HCT116 (cell line): Measurements from ENCODE around the gene TEX48. TPM values are rescaled to one million over a fixed set of nuclear protein-coding genes. Genes with fewer than 3 reads are reported as not detected.

Experiments used
- ATAC-seq: fragments of 200-7000 bp; cut with Tn5 transposase; 2 replicates; pipeline ENCODE4 v1.9.1; 2020; ENCODE audit warnings: mild to moderate bottlenecking, moderate library complexity
- BruUV-seq: library from RNA; stranded (reverse); fragments of 400-500 nt; replicated peaks from 2 replicates; lab custom pipeline; 2021; lab: Mats Ljungman, UMichigan
- CTCF ChIA-PET: fragments of 300-600 bp; sonication (Branson Sonifier 250); formaldehyde crosslinking; loops from one replicate; lab custom pipeline; 2021; ENCODE audit warnings: antibody characterized with exemption; lab: Charles Lee
- POLR2A ChIA-PET: fragments of 300-600, 350-600 bp; sonication (Branson Sonifier 250); formaldehyde crosslinking; loops from one replicate; lab custom pipeline; 2021; ENCODE audit warnings: antibody characterized with exemption; lab: Charles Lee
- RAD21 ChIA-PET, 2 experiments: fragments of 300-600 bp; sonication (Branson Sonifier 250); formaldehyde crosslinking; loops; one replicate each; lab custom pipeline; 2023; ENCODE audit warnings: low total read pairs in 2 of 2; ENCODE audit not compliant: uncharacterized antibody in 2 of 2, unreplicated experiment in 2 of 2, low non-redundant PET in 1 of 2; lab: Charles Lee
- DNase-seq: peaks from one replicate; pipeline ENCODE4 v3.0.0-alpha.2; 2010; ENCODE audit warnings: low read depth, low spot score
- H2AFZ ChIP-seq: fragments of 200-600 bp; shearing (Covaris generic), sonication (generic); 2 replicates; pipeline ENCODE4 v1.6.1; 2017; ENCODE audit warnings: low read depth, mixed run types, mixed read lengths, antibody characterized with exemption, low read length; ENCODE audit not compliant: poor library complexity, severe bottlenecking
- H3K27ac ChIP-seq: 2 replicates; pipeline ENCODE4 v1.5.1; 2012; ENCODE audit warnings: low read depth, low read length
- H3K27me3 ChIP-seq: fragments of 200-600 bp; sonication (generic); 2 replicates; pipeline ENCODE4 v1.6.1; 2016; ENCODE audit warnings: mixed run types, low read length, mixed read lengths; ENCODE audit not compliant: insufficient read depth
- H3K36me3 ChIP-seq, 2 experiments: fragments of 200-500 bp in 1 of 2; fragments of 200-600 bp in 1 of 2; sonication (Bioruptor generic) in 1 of 2; sonication (generic) in 1 of 2; 2 replicates each; pipeline versions ENCODE4 v1.5.1 to v1.6.1; 2014 to 2016; ENCODE audit warnings: low read length in 2 of 2, inconsistent platforms in 1 of 2, mixed read lengths in 1 of 2, mixed run types in 1 of 2; ENCODE audit not compliant: insufficient read depth in 2 of 2, control insufficient read depth in 1 of 2
- H3K4me1 ChIP-seq, 2 experiments: fragments of 200-600 bp in 1 of 2; sonication (generic) in 1 of 2; 2 replicates each; pipeline versions ENCODE4 v1.5.1 to v1.6.1; 2012 to 2017; ENCODE audit warnings: low read length in 2 of 2, inconsistent platforms in 1 of 2, mild to moderate bottlenecking in 1 of 2, mixed read lengths in 1 of 2, mixed run types in 1 of 2, moderate library complexity in 1 of 2; ENCODE audit not compliant: insufficient read depth in 2 of 2, control insufficient read depth in 1 of 2
- H3K4me2 ChIP-seq: fragments of 200-600 bp; sonication (generic); 2 replicates; pipeline ENCODE4 v1.6.1; 2017; ENCODE audit warnings: mixed run types, low read length, mixed read lengths
- H3K4me3 ChIP-seq, 2 experiments: fragments of 200-600 bp in 1 of 2; sonication (generic) in 1 of 2; replicated peaks in 1 of 2; 2 replicates each; pipeline ENCODE4 v1.5.1; 2011 to 2016; ENCODE audit warnings: low read length in 2 of 2, control low read depth in 1 of 2, low read depth in 1 of 2, mild to moderate bottlenecking in 1 of 2, mixed read lengths in 1 of 2, mixed run types in 1 of 2
- H3K79me2 ChIP-seq: fragments of 200-600 bp; sonication (generic); 2 replicates; pipeline ENCODE4 v1.6.1; 2017; ENCODE audit warnings: mild to moderate bottlenecking, mixed run types, low read length, moderate library complexity, mixed read lengths; ENCODE audit not compliant: insufficient read depth
- H3K9ac ChIP-seq: fragments of 200-600 bp; sonication (generic); 2 replicates; pipeline ENCODE4 v1.6.1; 2016; ENCODE audit warnings: low read length, mixed read lengths
- H3K9me2 ChIP-seq: fragments of 200-600 bp; sonication (generic), shearing (Covaris generic); 2 replicates; pipeline ENCODE4 v1.6.1; 2017; ENCODE audit warnings: mixed run types, mild to moderate bottlenecking, moderate library complexity; ENCODE audit not compliant: insufficient read depth
- H3K9me3 ChIP-seq, 2 experiments: fragments of 200-500 bp in 1 of 2; fragments of 200-600 bp in 1 of 2; sonication (Bioruptor generic) in 1 of 2; sonication (generic) in 1 of 2; 2 replicates each; pipeline ENCODE4 v1.6.1; 2014 to 2017; ENCODE audit warnings: low read length in 2 of 2, mixed read lengths in 2 of 2, inconsistent platforms in 1 of 2, low read depth in 1 of 2, mild to moderate bottlenecking in 1 of 2, mixed run types in 1 of 2, moderate library complexity in 1 of 2; ENCODE audit not compliant: control insufficient read depth in 1 of 2, insufficient read depth in 1 of 2
- H4K20me1 ChIP-seq: fragments of 200-600 bp; sonication (generic), shearing (Covaris generic); 2 replicates; pipeline ENCODE4 v1.6.1; 2017; ENCODE audit warnings: mixed run types, mild to moderate bottlenecking, moderate library complexity; ENCODE audit not compliant: insufficient read depth
- EZH2 ChIP-seq: fragments of 200-600 bp; sonication (generic); IDR thresholded peaks from 2 replicates; pipeline ENCODE4 v1.6.1; 2017; ENCODE audit warnings: antibody characterized with exemption, mixed run types
- FOSL1 ChIP-seq: IDR thresholded peaks from 2 replicates; pipeline ENCODE4 v1.6.1; 2012; ENCODE audit warnings: low read depth
- JUND ChIP-seq: IDR thresholded peaks from 2 replicates; pipeline ENCODE4 v1.6.1; 2012
- POLR2A ChIP-seq: IDR thresholded peaks from 2 replicates; pipeline ENCODE4 v1.7.0; 2011; ENCODE audit warnings: borderline replicate concordance; ENCODE audit not compliant: insufficient read depth, insufficient read length; ENCODE audit errors: extremely low read depth
- SIN3A ChIP-seq: IDR thresholded peaks from 2 replicates; pipeline ENCODE4 v1.6.1; 2012; ENCODE audit warnings: low read depth
- SP1 ChIP-seq: IDR thresholded peaks from 2 replicates; pipeline ENCODE4 v1.6.1; 2012; ENCODE audit warnings: low read depth
- SRF ChIP-seq: IDR thresholded peaks from 2 replicates; pipeline ENCODE4 v1.6.1; 2012; ENCODE audit warnings: low read depth
- TCF7L2 ChIP-seq: IDR thresholded peaks from 2 replicates; pipeline ENCODE4 v1.7.0; 2011; ENCODE audit warnings: borderline replicate concordance, inconsistent platforms; ENCODE audit not compliant: insufficient read depth, insufficient read length; ENCODE audit errors: extremely low read depth
- YY1 ChIP-seq: IDR thresholded peaks from 2 replicates; pipeline ENCODE4 v1.6.1; 2011; ENCODE audit warnings: low read length, low read depth, moderate library complexity, mild to moderate bottlenecking; ENCODE audit not compliant: insufficient replicate concordance; ENCODE audit errors: extremely low read depth
- ZFX ChIP-seq: fragments of 450-650 bp; IDR thresholded peaks from 2 replicates; pipeline ENCODE4 v1.6.1; 2017
- intact Hi-C: fragments of 100-400 bp; cut with micrococcal nuclease; formaldehyde crosslinking; loops from 2 replicates; pipeline ENCODE4 v1.10.0; 2022
- total RNA-seq: library from RNA; stranded (reverse); gene quantifications from one replicate; pipeline ENCODE4 v1.2.1, GENCODE V29; 2021; ENCODE audit not compliant: unreplicated experiment
- TF ChIP-seq, protein P1 (sequence below): IDR thresholded peaks from 2 replicates; pipeline ENCODE4 v1.6.1; 2012; ENCODE audit warnings: low read depth
- TF ChIP-seq, protein P2 (sequence below): IDR thresholded peaks from 2 replicates; pipeline ENCODE4 v1.6.1; 2012

Gene TEX48
- total RNA-seq, 1 experiment from 2014 or later: not detected

DNA sequence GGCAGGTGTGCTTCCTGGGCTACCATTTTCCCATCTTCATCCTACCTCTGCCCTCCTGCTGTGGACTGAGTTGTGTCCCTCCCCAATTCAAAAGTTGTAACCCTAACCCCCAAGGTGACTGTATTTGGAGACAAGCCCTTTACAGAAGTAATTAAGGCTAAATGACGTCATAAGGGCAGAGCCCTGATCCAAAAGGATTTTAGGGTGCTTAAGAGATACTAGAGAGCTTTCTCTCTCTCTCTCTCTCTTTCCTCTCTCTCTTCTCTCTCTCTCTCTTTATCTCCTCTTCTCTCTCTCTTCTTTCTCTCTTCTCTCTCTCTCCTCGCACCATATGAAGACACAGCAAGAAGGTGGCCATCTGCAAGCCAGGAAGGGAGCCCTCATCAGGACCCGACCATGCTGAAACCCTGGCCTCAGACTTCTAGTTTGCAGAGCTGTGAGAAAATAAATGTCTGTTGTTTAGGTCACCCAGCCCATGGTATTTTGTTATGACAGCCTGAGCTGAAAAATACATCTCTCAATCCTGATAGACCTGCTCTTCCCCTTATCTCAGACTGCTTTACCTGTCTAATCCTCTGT, 36.0 kb upstream of the TEX48 start:
- CTCF ChIA-PET: no interaction called here
- Histone ChIP-seq H3K9me3 (no peaks in the 10 kb centered on the region), H3K27ac (no peak overlapping the region), H3K9ac (no peak overlapping the region), H3K79me2 (no peaks in the 10 kb centered on the region), H3K4me2 (peak overlapping the region; percentile 56), H3K4me3 (no peak overlapping the region), H3K4me1 (peaks cover 17 to 29% of the 10 kb centered on the region in 2 experiments), H3K36me3 (no peaks in the 10 kb centered on the region), H3K27me3 (peaks cover 30% of the 10 kb centered on the region; the same call in 1 of the 2 replicates), H2AFZ (no peak overlapping the region), H4K20me1 (no peaks in the 10 kb centered on the region), H3K9me2 (no peaks in the 10 kb centered on the region)
- TF ChIP-seq, protein P1, sequence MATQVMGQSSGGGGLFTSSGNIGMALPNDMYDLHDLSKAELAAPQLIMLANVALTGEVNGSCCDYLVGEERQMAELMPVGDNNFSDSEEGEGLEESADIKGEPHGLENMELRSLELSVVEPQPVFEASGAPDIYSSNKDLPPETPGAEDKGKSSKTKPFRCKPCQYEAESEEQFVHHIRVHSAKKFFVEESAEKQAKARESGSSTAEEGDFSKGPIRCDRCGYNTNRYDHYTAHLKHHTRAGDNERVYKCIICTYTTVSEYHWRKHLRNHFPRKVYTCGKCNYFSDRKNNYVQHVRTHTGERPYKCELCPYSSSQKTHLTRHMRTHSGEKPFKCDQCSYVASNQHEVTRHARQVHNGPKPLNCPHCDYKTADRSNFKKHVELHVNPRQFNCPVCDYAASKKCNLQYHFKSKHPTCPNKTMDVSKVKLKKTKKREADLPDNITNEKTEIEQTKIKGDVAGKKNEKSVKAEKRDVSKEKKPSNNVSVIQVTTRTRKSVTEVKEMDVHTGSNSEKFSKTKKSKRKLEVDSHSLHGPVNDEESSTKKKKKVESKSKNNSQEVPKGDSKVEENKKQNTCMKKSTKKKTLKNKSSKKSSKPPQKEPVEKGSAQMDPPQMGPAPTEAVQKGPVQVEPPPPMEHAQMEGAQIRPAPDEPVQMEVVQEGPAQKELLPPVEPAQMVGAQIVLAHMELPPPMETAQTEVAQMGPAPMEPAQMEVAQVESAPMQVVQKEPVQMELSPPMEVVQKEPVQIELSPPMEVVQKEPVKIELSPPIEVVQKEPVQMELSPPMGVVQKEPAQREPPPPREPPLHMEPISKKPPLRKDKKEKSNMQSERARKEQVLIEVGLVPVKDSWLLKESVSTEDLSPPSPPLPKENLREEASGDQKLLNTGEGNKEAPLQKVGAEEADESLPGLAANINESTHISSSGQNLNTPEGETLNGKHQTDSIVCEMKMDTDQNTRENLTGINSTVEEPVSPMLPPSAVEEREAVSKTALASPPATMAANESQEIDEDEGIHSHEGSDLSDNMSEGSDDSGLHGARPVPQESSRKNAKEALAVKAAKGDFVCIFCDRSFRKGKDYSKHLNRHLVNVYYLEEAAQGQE: no peak
- TF ChIP-seq POLR2A (no peak), YY1 (no peak), SP1 (no peak), JUND (no peak), SRF (no peak), TCF7L2 (no peak), SIN3A (no peak), ZFX (no peak), FOSL1 (no peak), EZH2 (no peak)
- TF ChIP-seq, protein P2, sequence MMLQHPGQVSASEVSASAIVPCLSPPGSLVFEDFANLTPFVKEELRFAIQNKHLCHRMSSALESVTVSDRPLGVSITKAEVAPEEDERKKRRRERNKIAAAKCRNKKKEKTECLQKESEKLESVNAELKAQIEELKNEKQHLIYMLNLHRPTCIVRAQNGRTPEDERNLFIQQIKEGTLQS: no peak
- POLR2A ChIA-PET: no interaction called here
- BruUV-seq: no TSS peak
- no peak for DNase-seq
- RAD21 ChIA-PET: no interaction called here
- ATAC-seq: no peak
- intact Hi-C loops: no loop called here
